ENCODE results near the gene ABLIM3.

DNA sequence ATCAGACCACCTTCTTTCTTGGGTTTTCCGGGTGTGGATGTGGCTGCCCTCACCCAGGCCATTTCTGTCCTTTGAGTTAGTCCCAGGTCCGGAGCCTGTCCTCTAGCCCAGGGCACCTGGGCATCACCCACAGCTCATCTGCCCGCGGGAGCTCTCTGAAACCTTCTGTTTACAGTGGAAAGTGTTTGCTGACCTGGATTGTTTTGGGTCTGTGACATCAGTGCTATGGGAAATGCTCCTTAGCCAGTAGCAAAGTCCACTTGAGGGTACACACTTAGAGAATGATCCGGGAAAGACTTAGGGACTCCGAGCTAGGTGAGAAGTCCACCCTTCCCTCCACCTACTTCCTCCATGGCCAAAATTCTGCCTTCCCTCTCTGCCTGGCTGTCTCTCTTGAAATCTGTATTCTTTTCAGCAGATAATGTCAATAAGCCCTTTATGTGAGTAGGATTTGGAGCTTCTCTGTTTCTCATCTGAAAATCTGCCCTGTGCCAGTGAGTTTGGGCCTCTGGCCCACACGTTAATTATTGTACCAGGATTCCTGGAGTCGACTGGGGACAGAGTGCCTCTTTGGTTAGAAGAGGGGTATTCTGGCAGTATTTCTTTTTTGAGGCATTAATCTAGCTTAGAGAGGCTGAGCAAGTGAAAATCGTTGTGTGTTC, 19.9 kb downstream of the ABLIM3 start:
- no peak for TF ChIP-seq RCOR1 (IDR thresholded peaks at IDR 0.05; ENCODE audit: low read length)
- TF ChIP-seq SMC3 (IDR thresholded peaks at IDR 0.05; ENCODE audit: low read depth, low read length), result no peak
- no peak for TF ChIP-seq SIN3A (IDR thresholded peaks at IDR 0.05; ENCODE audit: borderline replicate concordance, low read depth, low read length)
- TF ChIP-seq, protein P1, sequence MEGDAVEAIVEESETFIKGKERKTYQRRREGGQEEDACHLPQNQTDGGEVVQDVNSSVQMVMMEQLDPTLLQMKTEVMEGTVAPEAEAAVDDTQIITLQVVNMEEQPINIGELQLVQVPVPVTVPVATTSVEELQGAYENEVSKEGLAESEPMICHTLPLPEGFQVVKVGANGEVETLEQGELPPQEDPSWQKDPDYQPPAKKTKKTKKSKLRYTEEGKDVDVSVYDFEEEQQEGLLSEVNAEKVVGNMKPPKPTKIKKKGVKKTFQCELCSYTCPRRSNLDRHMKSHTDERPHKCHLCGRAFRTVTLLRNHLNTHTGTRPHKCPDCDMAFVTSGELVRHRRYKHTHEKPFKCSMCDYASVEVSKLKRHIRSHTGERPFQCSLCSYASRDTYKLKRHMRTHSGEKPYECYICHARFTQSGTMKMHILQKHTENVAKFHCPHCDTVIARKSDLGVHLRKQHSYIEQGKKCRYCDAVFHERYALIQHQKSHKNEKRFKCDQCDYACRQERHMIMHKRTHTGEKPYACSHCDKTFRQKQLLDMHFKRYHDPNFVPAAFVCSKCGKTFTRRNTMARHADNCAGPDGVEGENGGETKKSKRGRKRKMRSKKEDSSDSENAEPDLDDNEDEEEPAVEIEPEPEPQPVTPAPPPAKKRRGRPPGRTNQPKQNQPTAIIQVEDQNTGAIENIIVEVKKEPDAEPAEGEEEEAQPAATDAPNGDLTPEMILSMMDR (IDR thresholded peaks at IDR 0.05), result no peak
- TF ChIP-seq EZH2phosphoT487 (IDR thresholded peaks at IDR 0.05; ENCODE audit: borderline replicate concordance, low read depth), result no peak
- no peak for TF ChIP-seq POLR2AphosphoS5 (IDR thresholded peaks at IDR 0.05; ENCODE audit: low read depth, low read length)
- TF ChIP-seq, protein P2, sequence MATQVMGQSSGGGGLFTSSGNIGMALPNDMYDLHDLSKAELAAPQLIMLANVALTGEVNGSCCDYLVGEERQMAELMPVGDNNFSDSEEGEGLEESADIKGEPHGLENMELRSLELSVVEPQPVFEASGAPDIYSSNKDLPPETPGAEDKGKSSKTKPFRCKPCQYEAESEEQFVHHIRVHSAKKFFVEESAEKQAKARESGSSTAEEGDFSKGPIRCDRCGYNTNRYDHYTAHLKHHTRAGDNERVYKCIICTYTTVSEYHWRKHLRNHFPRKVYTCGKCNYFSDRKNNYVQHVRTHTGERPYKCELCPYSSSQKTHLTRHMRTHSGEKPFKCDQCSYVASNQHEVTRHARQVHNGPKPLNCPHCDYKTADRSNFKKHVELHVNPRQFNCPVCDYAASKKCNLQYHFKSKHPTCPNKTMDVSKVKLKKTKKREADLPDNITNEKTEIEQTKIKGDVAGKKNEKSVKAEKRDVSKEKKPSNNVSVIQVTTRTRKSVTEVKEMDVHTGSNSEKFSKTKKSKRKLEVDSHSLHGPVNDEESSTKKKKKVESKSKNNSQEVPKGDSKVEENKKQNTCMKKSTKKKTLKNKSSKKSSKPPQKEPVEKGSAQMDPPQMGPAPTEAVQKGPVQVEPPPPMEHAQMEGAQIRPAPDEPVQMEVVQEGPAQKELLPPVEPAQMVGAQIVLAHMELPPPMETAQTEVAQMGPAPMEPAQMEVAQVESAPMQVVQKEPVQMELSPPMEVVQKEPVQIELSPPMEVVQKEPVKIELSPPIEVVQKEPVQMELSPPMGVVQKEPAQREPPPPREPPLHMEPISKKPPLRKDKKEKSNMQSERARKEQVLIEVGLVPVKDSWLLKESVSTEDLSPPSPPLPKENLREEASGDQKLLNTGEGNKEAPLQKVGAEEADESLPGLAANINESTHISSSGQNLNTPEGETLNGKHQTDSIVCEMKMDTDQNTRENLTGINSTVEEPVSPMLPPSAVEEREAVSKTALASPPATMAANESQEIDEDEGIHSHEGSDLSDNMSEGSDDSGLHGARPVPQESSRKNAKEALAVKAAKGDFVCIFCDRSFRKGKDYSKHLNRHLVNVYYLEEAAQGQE (IDR thresholded peaks at IDR 0.05; ENCODE audit: low read depth, low read length), result no peak
- no peak for TF ChIP-seq TAF1 (IDR thresholded peaks at IDR 0.05; ENCODE audit: borderline replicate concordance, low read depth, low read length)
- no peak for TF ChIP-seq RAD21 (IDR thresholded peaks at IDR 0.05; ENCODE audit: low read length)
